Forelimb muscle (tissue), 1 donor: ENCODE measurements around the gene FAM219A. TPM values are rescaled to one million over a fixed set of nuclear protein-coding genes. Genes with fewer than 3 reads are reported as not detected.
"Not testable (repeated sequence)": the region's sequence is repeated elsewhere in the genome, so short reads cannot be mapped to it uniquely, and the experiment has no call there.

Experiments
- DNase-seq: peaks from one replicate; pipeline ENCODE4 v3.0.0-alpha.2; 2013; ENCODE audit warnings: low read depth
- polyA plus RNA-seq: library from polyadenylated mRNA; unstranded; fragments of 120-200 nt; gene quantifications from one replicate; pipeline ENCODE4 v1.2.1, GENCODE V29; 2013; ENCODE audit not compliant: insufficient read length

FAM219A gene
- polyA plus RNA-seq, 1 donor: 11.7 TPM

DNA sequence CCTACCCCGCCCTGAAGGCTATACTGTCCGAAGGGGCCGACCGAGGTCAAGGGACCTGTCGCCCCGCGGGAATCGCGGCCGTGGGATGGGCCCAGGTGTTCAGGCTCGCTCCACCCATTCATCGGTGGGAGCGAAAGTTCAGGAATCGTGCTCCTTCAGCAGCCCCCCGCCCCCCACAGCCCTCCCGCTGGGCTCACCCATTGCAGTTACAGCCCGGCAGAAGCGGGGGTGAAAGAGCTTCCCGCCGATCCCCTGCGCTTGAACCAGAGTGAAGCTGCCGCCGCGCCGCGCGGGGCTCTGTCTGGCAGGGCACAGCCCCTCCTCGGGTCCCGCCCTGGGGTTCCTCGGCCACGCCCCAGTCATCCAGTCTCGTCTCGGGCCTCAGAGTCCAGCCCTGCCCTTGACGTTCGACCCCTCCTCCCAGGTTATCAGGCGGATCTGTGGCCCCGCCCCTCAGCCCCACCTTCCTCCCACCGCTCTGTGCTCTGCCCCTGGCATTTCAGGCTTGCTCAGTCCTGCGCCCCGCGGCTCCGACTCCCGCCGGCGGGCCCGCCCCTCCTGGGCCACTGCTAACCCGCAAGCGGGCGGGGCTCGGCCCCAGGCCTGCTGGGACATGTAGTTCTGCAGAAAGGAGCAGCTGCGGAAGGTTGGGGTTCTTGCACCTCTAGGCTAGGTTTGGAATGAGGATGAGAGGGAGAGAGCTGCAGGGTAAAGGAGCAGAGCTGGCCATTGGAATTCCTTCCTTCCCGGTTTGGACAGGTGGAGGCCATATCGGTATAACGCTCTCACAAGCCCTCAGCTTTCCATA lies 81.6 kb downstream of the FAM219A start, which contains the start of gene MYORG:
Gene MYORG, minus strand, starts transcription at position 303 of the 808 bp plus-strand sequence. CDS start 3,955 bp downstream, outside the sequence.
- DNase-seq: no peak

DNA sequence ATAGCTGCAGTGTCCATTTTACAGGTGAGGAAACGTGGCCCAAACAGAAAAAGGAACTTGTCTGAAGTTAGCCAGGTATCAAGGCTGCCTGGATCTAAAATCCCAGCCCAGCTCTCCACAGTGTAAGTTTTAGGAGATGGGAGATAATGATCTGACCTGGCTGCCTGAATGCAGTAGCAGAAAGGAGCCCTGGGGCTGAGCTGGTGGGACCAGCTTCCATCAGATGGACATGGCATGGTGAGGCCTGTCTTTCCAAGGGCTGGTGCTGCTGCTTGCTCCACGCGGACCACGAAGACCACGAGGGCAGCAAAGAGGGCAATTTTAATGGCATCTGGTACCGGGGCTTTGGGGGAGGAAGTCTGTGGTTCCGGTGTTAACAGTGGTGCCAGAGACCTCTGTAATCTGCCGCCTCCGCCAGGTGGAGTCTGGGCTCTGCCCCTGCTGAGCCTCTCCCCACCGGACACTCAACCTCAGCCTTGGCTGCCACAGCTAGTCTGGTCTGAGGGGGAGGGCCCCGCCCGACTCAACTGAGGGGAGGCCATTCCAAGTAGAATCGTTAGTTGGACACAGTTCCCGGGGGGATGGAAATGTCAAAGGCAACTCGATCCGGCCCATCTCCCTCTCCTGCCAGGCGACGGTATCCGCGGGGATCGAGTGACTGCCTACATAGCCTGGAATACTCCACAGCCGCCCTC lies 82.3 kb downstream of the FAM219A start:
- DNase-seq: no peak

DNA sequence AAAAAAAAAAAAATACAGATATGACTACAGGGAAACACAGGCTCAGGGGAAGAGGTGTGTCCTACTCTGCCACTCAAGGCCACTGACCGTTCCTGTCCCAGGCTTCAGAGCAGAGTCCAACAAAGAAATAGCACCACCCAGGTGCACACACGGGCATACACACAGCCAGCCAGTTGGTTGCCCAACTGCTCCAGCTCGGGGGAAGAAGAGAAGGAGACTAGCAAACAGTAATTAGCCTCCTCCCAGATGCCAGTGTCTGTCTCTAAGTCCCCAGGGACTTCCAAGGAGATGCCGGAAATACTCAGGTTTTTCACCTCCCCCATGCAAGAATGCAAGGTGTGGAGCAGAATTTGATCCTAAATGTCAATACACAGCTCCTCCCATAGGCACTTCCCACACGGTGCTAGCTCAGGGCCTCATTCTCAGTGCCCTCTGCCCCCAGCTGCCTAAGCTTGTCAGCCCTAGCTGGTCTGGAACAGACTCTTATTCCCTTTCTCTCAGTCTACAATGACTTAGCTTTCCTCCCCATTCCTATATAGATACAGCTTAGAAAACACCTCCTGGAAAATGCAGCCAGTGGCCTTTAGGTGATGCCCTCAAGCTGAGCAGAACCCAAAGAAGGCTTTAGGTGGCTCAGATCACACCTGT lies 83.3 kb downstream of the FAM219A start:
- no peak for DNase-seq

DNA sequence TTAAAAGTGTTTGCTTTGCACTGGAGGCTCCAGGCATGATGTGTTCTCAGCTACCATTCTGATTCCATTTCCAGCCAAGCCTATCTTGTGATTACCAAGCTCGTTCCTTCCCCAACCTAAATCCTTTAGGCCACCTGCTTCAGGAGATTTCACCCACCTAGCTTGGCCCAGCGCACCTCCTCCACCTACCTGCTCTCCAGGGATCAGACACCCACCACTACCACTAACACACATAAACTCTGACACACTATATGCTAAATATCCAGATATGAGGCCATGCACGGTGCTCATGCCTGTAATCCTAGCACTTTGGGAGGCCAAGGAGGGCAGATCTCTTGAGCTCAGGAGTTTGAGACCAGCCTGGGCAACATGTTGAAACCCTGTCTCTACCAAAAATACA lies 84.0 kb downstream of the FAM219A start:
- no peak for DNase-seq

GRCh38 chr9:34373749-34374148 lies 84.6 kb downstream of the FAM219A start:
- DNase-seq: no peak

DNA sequence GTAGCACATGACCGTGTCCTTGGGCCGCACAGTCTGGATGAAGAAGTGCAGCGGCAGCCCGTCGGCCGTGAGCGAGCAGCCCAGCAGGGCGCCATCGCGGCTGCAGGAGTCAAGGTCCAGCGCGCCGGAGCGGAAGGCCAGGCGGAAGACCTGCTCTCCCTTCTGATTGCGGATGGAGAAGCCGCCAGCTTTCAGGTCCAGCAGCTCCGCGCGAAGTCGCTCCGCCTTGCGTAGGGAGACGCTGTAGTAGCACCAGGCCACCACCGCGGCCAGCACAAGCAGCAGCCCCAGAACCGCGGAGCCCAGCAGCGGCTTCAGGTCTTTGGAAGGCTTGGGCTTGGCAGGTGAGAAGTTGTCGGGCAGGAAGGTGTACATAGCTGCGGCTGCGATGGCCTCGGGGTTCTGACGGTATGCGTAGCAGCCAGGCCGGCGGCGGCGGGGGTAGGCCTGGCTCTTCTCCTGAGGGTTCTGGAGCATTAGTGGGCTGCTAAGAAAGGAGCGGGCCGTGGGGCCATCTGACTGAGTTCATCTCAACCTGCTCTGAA lies 85.8 kb downstream of the FAM219A start:
- DNase-seq: no peak

- DNase-seq: no peak
Observed at GRCh38 chr9:34371886-34372466, 86.4 kb downstream of the FAM219A start.

GRCh38 chr9:34370970-34371880 lies 87.1 kb downstream of the FAM219A start:
- no peak for DNase-seq

- DNase-seq: no peak
Observed at GRCh38 chr9:34370335-34370969, 87.9 kb downstream of the FAM219A start.

DNA sequence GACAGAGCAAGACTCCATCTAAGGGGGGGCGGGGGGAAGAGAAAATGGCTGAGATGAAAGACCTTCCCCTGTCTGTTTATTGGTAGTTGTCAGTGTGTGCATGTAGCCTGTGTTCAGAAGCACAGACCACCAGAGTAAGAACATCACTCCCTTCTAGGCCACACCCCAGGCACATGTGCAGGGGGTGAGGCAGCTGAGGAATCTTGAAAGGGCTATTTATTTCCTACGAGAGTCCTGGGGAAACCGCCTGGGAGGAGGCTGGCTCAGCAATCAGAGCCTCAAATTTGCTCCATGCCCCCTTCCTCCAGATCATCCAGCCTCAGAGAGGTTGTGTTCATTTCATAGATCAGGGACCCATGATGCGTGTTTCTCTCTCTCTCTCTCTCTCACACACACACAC lies 88.7 kb downstream of the FAM219A start:
- no peak for DNase-seq

- not testable (repeated sequence) for DNase-seq
Observed at GRCh38 chr9:34368796-34369195, 89.6 kb downstream of the FAM219A start.

GRCh38 chr9:34367751-34368410 lies 90.5 kb downstream of the FAM219A start:
- not testable (repeated sequence) for DNase-seq

GRCh38 chr9:34366365-34366764 lies 92.0 kb downstream of the FAM219A start:
- DNase-seq: no peak

DNA sequence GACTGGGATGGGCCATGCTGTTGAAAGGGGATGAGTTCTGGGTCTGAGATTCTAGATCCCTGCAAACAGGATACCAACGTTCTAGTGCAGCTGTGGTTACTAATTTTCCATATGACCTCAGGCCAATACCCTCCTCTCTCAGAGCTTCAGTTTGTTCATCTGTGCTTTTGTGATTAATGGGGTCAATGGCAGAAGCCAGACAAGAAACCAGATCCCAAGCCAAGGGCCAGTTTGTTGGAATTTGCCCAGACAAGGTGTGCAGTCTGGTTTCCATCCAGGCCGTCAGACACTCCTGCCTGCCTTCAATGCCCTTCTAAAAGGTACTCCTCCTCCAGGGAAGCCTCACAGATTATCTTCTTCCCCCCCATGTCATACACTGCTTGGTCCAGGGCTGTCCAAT lies 93.1 kb downstream of the FAM219A start:
- DNase-seq: no peak

GRCh38 chr9:34363619-34364351 lies 94.6 kb downstream of the FAM219A start:
- DNase-seq: no peak

DNA sequence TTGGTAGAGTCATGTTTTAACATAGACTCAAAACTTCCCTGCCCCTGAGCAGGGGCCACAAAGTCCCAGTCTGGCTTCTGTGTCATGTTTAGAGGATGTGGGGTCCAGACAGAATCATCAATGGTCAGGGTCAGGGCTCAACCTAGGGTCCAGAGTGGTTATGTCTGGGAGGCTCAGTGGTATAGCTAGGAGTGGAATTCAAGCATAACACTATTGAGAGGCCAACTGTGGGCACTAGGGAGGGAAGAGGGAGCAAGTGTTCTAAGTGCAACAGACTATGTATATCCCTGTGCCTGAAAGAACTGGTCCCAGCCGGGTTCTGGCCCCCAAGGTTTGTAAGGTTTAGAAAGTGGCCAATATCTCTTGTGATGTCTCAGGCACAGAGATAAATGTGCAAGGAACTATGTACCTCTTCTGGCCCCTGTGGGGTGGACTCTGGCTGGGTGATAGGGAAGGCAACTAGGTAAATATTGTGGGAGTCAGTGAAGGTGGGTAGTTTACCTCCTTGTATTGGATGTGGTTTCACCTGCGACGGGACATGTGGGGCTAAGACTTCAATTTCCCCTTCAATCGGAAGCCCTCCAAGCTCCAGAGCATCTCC lies 95.7 kb downstream of the FAM219A start:
- DNase-seq: no peak

- not testable (repeated sequence) for DNase-seq
Observed at GRCh38 chr9:34352957-34353356, 105.4 kb downstream of the FAM219A start.

DNA sequence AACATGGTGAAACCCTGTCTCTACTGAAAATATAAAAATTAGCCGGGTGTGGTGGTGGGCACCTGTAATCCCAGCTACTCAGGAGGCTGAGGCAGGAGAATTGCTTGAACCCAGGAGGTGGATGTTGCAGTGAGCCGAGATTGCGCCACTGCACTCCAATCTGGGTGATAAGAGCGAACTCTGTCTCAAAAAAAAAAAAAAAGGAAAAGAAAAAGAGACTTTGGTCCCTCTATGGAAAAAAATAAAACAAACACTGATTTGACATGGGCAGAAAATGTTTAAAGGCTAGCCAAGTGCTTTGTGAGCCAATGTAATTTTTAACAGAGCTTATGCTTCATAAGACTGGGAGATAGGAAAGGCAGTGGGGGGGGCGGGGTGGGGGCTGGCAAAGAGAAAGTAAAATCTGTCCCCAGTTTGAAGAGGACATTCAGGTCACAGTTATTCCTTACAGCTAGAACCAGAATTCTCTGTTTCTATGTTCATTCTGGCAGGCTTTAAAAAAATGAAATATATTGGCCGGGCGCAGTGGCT lies 106.2 kb downstream of the FAM219A start:
- not testable (repeated sequence) for DNase-seq
